NCI-H1694 (cell line): ENCODE results near the gene SOX6.

ENCODE experiments used
- DNase-seq: peaks from one replicate; lab custom pipeline; 2025; lab: John Stamatoyannopoulos, UW

Gene SOX6

GRCh38 chr11:16271258-16271657 lies 85.1 kb downstream of the SOX6 start:
- no peak for DNase-seq

- no peak for DNase-seq
Measured at GRCh38 chr11:16266021-16266420, 90.3 kb downstream of the SOX6 start.

- no peak for DNase-seq
Measured at GRCh38 chr11:16265022-16265421, 91.3 kb downstream of the SOX6 start.

- no peak for DNase-seq
Measured at GRCh38 chr11:16262645-16262955, 93.7 kb downstream of the SOX6 start.

GRCh38 chr11:16261836-16262644 lies 94.3 kb downstream of the SOX6 start:
- DNase-seq: no peak

GRCh38 chr11:16252373-16252772 lies 104.0 kb downstream of the SOX6 start:
- DNase-seq: no peak

GRCh38 chr11:16248248-16248647 lies 108.1 kb downstream of the SOX6 start:
- no peak for DNase-seq

- no peak for DNase-seq
Measured at GRCh38 chr11:16242806-16243205, 113.5 kb downstream of the SOX6 start.

- DNase-seq: no peak
Measured at GRCh38 chr11:16240687-16241086, 115.7 kb downstream of the SOX6 start.

GRCh38 chr11:16239141-16240105 lies 116.9 kb downstream of the SOX6 start:
- DNase-seq: peak; percentile 59

- DNase-seq: no peak
Measured at GRCh38 chr11:16226245-16226644, 130.1 kb downstream of the SOX6 start.

GRCh38 chr11:16225623-16226022 lies 130.7 kb downstream of the SOX6 start:
- no peak for DNase-seq

- no peak for DNase-seq
Measured at GRCh38 chr11:16223558-16223957, 132.8 kb downstream of the SOX6 start.

- no peak for DNase-seq
Measured at GRCh38 chr11:16217631-16218030, 138.7 kb downstream of the SOX6 start.

- DNase-seq: no peak
Measured at GRCh38 chr11:16216831-16217230, 139.5 kb downstream of the SOX6 start.

GRCh38 chr11:16215352-16215751 lies 141.0 kb downstream of the SOX6 start:
- no peak for DNase-seq

GRCh38 chr11:16211407-16211806 lies 144.9 kb downstream of the SOX6 start:
- DNase-seq: no peak

- no peak for DNase-seq
Measured at GRCh38 chr11:16204261-16204660, 152.1 kb downstream of the SOX6 start.

GRCh38 chr11:16195651-16196050 lies 160.7 kb downstream of the SOX6 start:
- no peak for DNase-seq

GRCh38 chr11:16194566-16194965 lies 161.8 kb downstream of the SOX6 start:
- no peak for DNase-seq

- no peak for DNase-seq
Measured at GRCh38 chr11:16193897-16194381, 162.4 kb downstream of the SOX6 start.

GRCh38 chr11:16191868-16192240 lies 164.5 kb downstream of the SOX6 start:
- DNase-seq: no peak
